Tibial nerve (tissue), 4 donors: ENCODE measurements around the gene SRRD.

ENCODE experiments used
- CTCF ChIP-seq, 5 experiments: fragments of 200-600 bp in 3 of 5; fragments of 450-650 bp in 2 of 5; sonication (generic) in 3 of 5; IDR thresholded peaks; one replicate each; pipeline ENCODE4 v1.5.1; 2016 to 2019; ENCODE audit warnings: antibody characterized with exemption in 5 of 5, mild to moderate bottlenecking in 3 of 5, moderate library complexity in 2 of 5
- EP300 ChIP-seq, 2 donors: sonication (generic); formaldehyde crosslinking; IDR thresholded peaks; one replicate each; pipeline ENCODE4 v1.6.1; 2017; ENCODE audit warnings: antibody characterized with exemption in 2 of 2, mild to moderate bottlenecking in 1 of 2
- POLR2A ChIP-seq, 2 donors: fragments of 450-650 bp; IDR thresholded peaks; one replicate each; pipeline ENCODE4 v1.6.1; 2017; ENCODE audit warnings: antibody characterized with exemption in 2 of 2, mild to moderate bottlenecking in 2 of 2, moderate library complexity in 2 of 2

DNA sequence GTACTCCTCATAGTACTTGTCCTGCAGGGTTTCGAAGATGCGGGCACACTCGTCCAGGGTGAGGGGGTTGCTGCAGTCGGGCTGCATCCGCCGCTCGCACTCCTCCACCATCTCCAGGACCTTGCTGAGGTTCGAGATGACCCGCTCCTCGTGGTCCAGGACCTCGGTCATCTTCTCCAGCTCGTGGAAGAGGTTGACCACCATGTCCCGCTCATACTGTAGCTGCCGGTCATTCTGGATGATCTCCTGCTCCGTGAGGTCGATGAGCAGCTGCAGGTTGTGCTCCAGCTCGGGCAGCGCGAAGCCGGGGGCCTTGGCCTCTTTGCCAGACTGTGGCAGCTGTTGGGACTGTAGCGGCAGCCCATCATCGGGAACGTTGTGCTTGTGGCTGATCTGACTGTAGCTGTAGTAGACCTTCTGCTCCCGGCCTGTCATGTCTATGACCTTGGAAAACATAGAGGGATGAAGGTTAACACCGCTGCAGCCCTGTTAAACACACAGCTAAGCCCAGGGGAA, 15.6 kb downstream of the SRRD start:
- TF ChIP-seq POLR2A (IDR thresholded peaks at IDR 0.05), result no peak
- no peak for TF ChIP-seq CTCF (IDR thresholded peaks at IDR 0.05)
- TF ChIP-seq EP300 (IDR thresholded peaks at IDR 0.05), result no peak
